C4-2B (cell line): ENCODE data around the gene GALNTL6.

Experiments used
- H3K27ac ChIP-seq: fragments of 450-650 bp; 2 replicates; pipeline ENCODE4 v1.5.1; 2017
- CTCF ChIP-seq: fragments of 450-650 bp; conservative IDR thresholded peaks from 2 replicates; pipeline ENCODE4 v1.5.1; 2017; ENCODE audit warnings: mild to moderate bottlenecking
- ZFX ChIP-seq: fragments of 450-650 bp; IDR thresholded peaks from 2 replicates; pipeline ENCODE4 v1.6.1; 2017

The GALNTL6 gene

GRCh38 chr4:172680691-172681090 is 867.5 kb downstream of the GALNTL6 start:
- no peak overlapping the region for H3K27ac ChIP-seq
- TF ChIP-seq ZFX (no peak), CTCF (no peak)

- H3K27ac ChIP-seq: no peak overlapping the region
- TF ChIP-seq ZFX (no peak), CTCF (no peak)
Observed at GRCh38 chr4:172683021-172683420, 869.8 kb downstream of the GALNTL6 start.

- H3K27ac ChIP-seq: no peak overlapping the region
- TF ChIP-seq CTCF (no peak), ZFX (no peak)
Observed at GRCh38 chr4:172686021-172686420, 872.8 kb downstream of the GALNTL6 start.

GRCh38 chr4:172688534-172688933 is 875.3 kb downstream of the GALNTL6 start:
- TF ChIP-seq CTCF: no peak
- no peak overlapping the region for H3K27ac ChIP-seq

- H3K27ac ChIP-seq: no peak overlapping the region
- TF ChIP-seq CTCF (no peak), ZFX (no peak)
Observed at GRCh38 chr4:172691552-172691951, 878.3 kb downstream of the GALNTL6 start.

- TF ChIP-seq CTCF: no peak
- TF ChIP-seq ZFX: no peak
- H3K27ac ChIP-seq: no peak overlapping the region
Observed at GRCh38 chr4:172692701-172693100, 879.5 kb downstream of the GALNTL6 start.

- no peak overlapping the region for H3K27ac ChIP-seq
- no peak for TF ChIP-seq ZFX
- no peak for TF ChIP-seq CTCF
Observed at GRCh38 chr4:172698256-172698655, 885.1 kb downstream of the GALNTL6 start.
